WTC11 (cell line): ENCODE measurements around the gene FCHSD2. TPM values are rescaled to one million over a fixed set of nuclear protein-coding genes. Genes with fewer than 3 reads are reported as not detected.

Source experiments
- ATAC-seq: fragments of 200-7000 bp; cut with Tn5 transposase; 2 replicates; pipeline ENCODE4 v1.10.0; 2021; ENCODE audit warnings: mild to moderate bottlenecking, moderate library complexity
- CTCF ChIA-PET: fragments of 300-600 bp; sonication (Branson Sonifier 250); formaldehyde crosslinking; loops from one replicate; lab custom pipeline; 2021; ENCODE audit warnings: antibody characterized with exemption; lab: Charles Lee
- POLR2A ChIA-PET: fragments of 350-600 bp; sonication (Branson Sonifier 250); formaldehyde crosslinking; loops from one replicate; lab custom pipeline; 2021; ENCODE audit warnings: antibody characterized with exemption; lab: Charles Lee
- DNase-seq: peaks from one replicate; pipeline ENCODE4 v3.0.0; 2021; ENCODE audit warnings: low spot score
- H3K27ac Mint-ChIP-seq: 2 replicates; pipeline ENCODE4 v1.8.0; 2021; ENCODE audit warnings: mixed read lengths
- H3K27me3 Mint-ChIP-seq: 2 replicates; pipeline ENCODE4 v1.8.0; 2021; ENCODE audit warnings: low read depth, mild to moderate bottlenecking, moderate library complexity, mixed read lengths
- H3K36me3 Mint-ChIP-seq: 2 replicates; pipeline ENCODE4 v1.8.0; 2021; ENCODE audit warnings: mixed read lengths
- H3K4me1 Mint-ChIP-seq: 2 replicates; pipeline ENCODE4 v1.8.0; 2022; ENCODE audit warnings: mixed read lengths
- H3K4me3 Mint-ChIP-seq: 2 replicates; pipeline ENCODE4 v1.8.0; 2021; ENCODE audit warnings: mild to moderate bottlenecking, moderate library complexity, mixed read lengths
- H3K9me3 Mint-ChIP-seq: 2 replicates; pipeline ENCODE4 v1.8.0; 2021; ENCODE audit warnings: mixed read lengths
- CBFB ChIP-seq: sonication (generic); formaldehyde crosslinking; IDR thresholded peaks from 2 replicates; pipeline ENCODE4 v1.8.1; 2022; ENCODE audit warnings: mild to moderate bottlenecking, low read depth, missing genetic modification reagents
- JUN ChIP-seq: sonication (generic); formaldehyde crosslinking; IDR thresholded peaks from 2 replicates; pipeline ENCODE4 v1.8.0; 2023; ENCODE audit warnings: mild to moderate bottlenecking, missing genetic modification reagents
- MXD4 ChIP-seq: fragments of 250-450 bp; sonication (Bioruptor Pico); IDR thresholded peaks from 2 replicates; pipeline ENCODE4 v1.8.0; 2021; ENCODE audit warnings: mild to moderate bottlenecking, moderate library complexity, borderline replicate concordance
- NFE2L1 ChIP-seq: sonication (generic); formaldehyde crosslinking; IDR thresholded peaks from 2 replicates; pipeline ENCODE4 v1.8.1; 2023; ENCODE audit warnings: missing genetic modification reagents
- NFYB ChIP-seq: sonication (generic); formaldehyde crosslinking; conservative IDR thresholded peaks from 2 replicates; pipeline ENCODE4 v1.8.0; 2022; ENCODE audit warnings: low read depth, missing genetic modification reagents
- NR2C2 ChIP-seq: sonication (generic); formaldehyde crosslinking; IDR thresholded peaks from 2 replicates; pipeline ENCODE4 v1.8.0; 2022; ENCODE audit warnings: mild to moderate bottlenecking, missing genetic modification reagents
- RELA ChIP-seq: sonication (generic); formaldehyde crosslinking; IDR thresholded peaks from 2 replicates; pipeline ENCODE4 v1.8.1; 2022; ENCODE audit warnings: missing genetic modification reagents, mild to moderate bottlenecking, borderline replicate concordance
- SP1 ChIP-seq: sonication (generic); formaldehyde crosslinking; conservative IDR thresholded peaks from 2 replicates; pipeline ENCODE4 v1.8.1; 2022; ENCODE audit warnings: missing genetic modification reagents
- TP53 ChIP-seq: sonication (generic); formaldehyde crosslinking; IDR thresholded peaks from 2 replicates; pipeline ENCODE4 v1.8.1; 2023; ENCODE audit warnings: mild to moderate bottlenecking, missing genetic modification reagents
- ZNF263 ChIP-seq: sonication (generic); formaldehyde crosslinking; IDR thresholded peaks from 2 replicates; pipeline ENCODE4 v1.8.1; 2022; ENCODE audit warnings: low read depth, mild to moderate bottlenecking, moderate library complexity, missing genetic modification reagents
- ZNF416 ChIP-seq: fragments of 250-450 bp; sonication (Bioruptor Pico); IDR thresholded peaks from 2 replicates; pipeline ENCODE4 v1.9.0; 2021; ENCODE audit warnings: mild to moderate bottlenecking, inconsistent platforms
- total RNA-seq: library from RNA; stranded (reverse); gene quantifications from 3 replicates; pipeline ENCODE4 v1.2.3, GENCODE V29; 2021
- TF ChIP-seq, protein P1 (sequence below): sonication (generic); formaldehyde crosslinking; IDR thresholded peaks from 2 replicates; pipeline ENCODE4 v1.8.1; 2022; ENCODE audit warnings: missing genetic modification reagents, borderline replicate concordance
- TF ChIP-seq, protein P2 (sequence below): fragments of 250-450 bp; sonication (Bioruptor Pico); IDR thresholded peaks from 2 replicates; pipeline ENCODE4 v1.9.0; 2021; ENCODE audit warnings: moderate library complexity, mild to moderate bottlenecking, inconsistent platforms, borderline replicate concordance
- TF ChIP-seq, protein P3 (sequence below): sonication (generic); formaldehyde crosslinking; IDR thresholded peaks from 2 replicates; pipeline ENCODE4 v1.8.1; 2023; ENCODE audit warnings: mild to moderate bottlenecking, missing genetic modification reagents
- TF ChIP-seq, protein P4 (sequence below): sonication (generic); formaldehyde crosslinking; IDR thresholded peaks from 2 replicates; pipeline ENCODE4 v1.8.0; 2022; ENCODE audit warnings: mild to moderate bottlenecking, missing genetic modification reagents
- TF ChIP-seq, protein P5 (sequence below): sonication (generic); formaldehyde crosslinking; IDR thresholded peaks from 2 replicates; pipeline ENCODE4 v1.8.0; 2023; ENCODE audit warnings: missing genetic modification reagents
- TF ChIP-seq, protein P6 (sequence below): sonication (generic); formaldehyde crosslinking; IDR thresholded peaks from 2 replicates; pipeline ENCODE4 v1.8.1; 2022; ENCODE audit warnings: low read depth, mild to moderate bottlenecking, moderate library complexity, missing genetic modification reagents, borderline replicate concordance
- TF ChIP-seq, protein P7 (sequence below): fragments of 250-450 bp; sonication (Bioruptor Pico); IDR thresholded peaks from 2 replicates; pipeline ENCODE4 v1.9.0; 2021; ENCODE audit warnings: mild to moderate bottlenecking, borderline replicate concordance
- TF ChIP-seq, protein P8 (sequence below): fragments of 250-450 bp; sonication (Bioruptor Pico); IDR thresholded peaks from 2 replicates; pipeline ENCODE4 v1.9.0; 2021; ENCODE audit warnings: mild to moderate bottlenecking

FCHSD2 gene
- total RNA-seq, 1 experiment from 2014 or later = 10.1 TPM

DNA sequence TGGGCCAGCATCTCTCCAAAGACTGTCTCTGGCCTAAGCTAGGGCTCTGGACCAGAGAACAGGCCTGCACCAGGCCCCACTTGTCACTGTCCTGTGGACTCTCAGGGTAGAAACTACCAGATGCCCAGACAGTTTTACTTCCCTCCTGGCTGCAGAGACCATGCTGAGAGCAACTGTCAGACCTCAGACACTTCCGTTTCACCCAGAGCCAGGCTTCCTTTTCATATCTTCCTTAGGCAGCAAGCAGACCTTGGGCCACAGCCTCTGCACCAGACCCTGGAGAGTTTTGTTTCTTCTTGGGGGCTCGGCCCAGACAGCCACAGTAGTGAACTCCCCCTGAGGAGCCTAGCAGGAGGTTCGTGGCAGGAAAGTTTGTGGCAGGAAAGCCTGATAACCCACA, 12.1 kb upstream of the FCHSD2 start:
- peaks cover 4% of the 10 kb centered on the region; the same call in 1 of the 2 replicates for H3K9me3 Mint-ChIP-seq
- DNase-seq = no peak
- ATAC-seq = no peak
- no peaks in the 10 kb centered on the region for H3K36me3 Mint-ChIP-seq
- H3K4me1 Mint-ChIP-seq = peaks cover 21% of the 10 kb centered on the region
- TF ChIP-seq NFYB (no peak), NR2C2 (CRISPR knock-in tag) (no peak), MXD4 (CRISPR knock-in tag) (no peak), JUN (CRISPR knock-in tag) (no peak), TP53 (CRISPR knock-in tag) (no peak), CBFB (CRISPR knock-in tag) (no peak), ZNF263 (CRISPR knock-in tag) (no peak), NFE2L1 (no peak), ZNF416 (CRISPR knock-in tag) (no peak), SP1 (CRISPR knock-in tag) (no peak), RELA (CRISPR knock-in tag) (no peak)
- TF ChIP-seq, protein P1, sequence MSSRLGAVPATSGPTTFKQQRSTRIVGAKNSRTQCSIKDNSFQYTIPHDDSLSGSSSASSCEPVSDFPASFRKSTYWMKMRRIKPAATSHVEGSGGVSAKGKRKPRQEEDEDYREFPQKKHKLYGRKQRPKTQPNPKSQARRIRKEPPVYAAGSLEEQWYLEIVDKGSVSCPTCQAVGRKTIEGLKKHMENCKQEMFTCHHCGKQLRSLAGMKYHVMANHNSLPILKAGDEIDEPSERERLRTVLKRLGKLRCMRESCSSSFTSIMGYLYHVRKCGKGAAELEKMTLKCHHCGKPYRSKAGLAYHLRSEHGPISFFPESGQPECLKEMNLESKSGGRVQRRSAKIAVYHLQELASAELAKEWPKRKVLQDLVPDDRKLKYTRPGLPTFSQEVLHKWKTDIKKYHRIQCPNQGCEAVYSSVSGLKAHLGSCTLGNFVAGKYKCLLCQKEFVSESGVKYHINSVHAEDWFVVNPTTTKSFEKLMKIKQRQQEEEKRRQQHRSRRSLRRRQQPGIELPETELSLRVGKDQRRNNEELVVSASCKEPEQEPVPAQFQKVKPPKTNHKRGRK (CRISPR knock-in tag) = no peak
- TF ChIP-seq, protein P2, sequence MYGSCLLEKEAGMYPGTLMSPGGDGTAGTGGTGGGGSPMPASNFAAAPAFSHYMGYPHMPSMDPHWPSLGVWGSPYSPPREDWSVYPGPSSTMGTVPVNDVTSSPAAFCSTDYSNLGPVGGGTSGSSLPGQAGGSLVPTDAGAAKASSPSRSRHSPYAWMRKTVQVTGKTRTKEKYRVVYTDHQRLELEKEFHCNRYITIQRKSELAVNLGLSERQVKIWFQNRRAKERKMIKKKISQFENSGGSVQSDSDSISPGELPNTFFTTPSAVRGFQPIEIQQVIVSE = no peak
- TF ChIP-seq, protein P3, sequence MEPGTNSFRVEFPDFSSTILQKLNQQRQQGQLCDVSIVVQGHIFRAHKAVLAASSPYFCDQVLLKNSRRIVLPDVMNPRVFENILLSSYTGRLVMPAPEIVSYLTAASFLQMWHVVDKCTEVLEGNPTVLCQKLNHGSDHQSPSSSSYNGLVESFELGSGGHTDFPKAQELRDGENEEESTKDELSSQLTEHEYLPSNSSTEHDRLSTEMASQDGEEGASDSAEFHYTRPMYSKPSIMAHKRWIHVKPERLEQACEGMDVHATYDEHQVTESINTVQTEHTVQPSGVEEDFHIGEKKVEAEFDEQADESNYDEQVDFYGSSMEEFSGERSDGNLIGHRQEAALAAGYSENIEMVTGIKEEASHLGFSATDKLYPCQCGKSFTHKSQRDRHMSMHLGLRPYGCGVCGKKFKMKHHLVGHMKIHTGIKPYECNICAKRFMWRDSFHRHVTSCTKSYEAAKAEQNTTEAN (CRISPR knock-in tag) = no peak
- TF ChIP-seq, protein P4, sequence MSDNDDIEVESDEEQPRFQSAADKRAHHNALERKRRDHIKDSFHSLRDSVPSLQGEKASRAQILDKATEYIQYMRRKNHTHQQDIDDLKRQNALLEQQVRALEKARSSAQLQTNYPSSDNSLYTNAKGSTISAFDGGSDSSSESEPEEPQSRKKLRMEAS (CRISPR knock-in tag) = no peak
- TF ChIP-seq, protein P5, sequence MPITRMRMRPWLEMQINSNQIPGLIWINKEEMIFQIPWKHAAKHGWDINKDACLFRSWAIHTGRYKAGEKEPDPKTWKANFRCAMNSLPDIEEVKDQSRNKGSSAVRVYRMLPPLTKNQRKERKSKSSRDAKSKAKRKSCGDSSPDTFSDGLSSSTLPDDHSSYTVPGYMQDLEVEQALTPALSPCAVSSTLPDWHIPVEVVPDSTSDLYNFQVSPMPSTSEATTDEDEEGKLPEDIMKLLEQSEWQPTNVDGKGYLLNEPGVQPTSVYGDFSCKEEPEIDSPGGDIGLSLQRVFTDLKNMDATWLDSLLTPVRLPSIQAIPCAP (CRISPR knock-in tag) = no peak
- TF ChIP-seq, protein P6, sequence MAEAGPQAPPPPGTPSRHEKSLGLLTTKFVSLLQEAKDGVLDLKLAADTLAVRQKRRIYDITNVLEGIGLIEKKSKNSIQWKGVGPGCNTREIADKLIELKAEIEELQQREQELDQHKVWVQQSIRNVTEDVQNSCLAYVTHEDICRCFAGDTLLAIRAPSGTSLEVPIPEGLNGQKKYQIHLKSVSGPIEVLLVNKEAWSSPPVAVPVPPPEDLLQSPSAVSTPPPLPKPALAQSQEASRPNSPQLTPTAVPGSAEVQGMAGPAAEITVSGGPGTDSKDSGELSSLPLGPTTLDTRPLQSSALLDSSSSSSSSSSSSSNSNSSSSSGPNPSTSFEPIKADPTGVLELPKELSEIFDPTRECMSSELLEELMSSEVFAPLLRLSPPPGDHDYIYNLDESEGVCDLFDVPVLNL = no peak
- TF ChIP-seq, protein P7, sequence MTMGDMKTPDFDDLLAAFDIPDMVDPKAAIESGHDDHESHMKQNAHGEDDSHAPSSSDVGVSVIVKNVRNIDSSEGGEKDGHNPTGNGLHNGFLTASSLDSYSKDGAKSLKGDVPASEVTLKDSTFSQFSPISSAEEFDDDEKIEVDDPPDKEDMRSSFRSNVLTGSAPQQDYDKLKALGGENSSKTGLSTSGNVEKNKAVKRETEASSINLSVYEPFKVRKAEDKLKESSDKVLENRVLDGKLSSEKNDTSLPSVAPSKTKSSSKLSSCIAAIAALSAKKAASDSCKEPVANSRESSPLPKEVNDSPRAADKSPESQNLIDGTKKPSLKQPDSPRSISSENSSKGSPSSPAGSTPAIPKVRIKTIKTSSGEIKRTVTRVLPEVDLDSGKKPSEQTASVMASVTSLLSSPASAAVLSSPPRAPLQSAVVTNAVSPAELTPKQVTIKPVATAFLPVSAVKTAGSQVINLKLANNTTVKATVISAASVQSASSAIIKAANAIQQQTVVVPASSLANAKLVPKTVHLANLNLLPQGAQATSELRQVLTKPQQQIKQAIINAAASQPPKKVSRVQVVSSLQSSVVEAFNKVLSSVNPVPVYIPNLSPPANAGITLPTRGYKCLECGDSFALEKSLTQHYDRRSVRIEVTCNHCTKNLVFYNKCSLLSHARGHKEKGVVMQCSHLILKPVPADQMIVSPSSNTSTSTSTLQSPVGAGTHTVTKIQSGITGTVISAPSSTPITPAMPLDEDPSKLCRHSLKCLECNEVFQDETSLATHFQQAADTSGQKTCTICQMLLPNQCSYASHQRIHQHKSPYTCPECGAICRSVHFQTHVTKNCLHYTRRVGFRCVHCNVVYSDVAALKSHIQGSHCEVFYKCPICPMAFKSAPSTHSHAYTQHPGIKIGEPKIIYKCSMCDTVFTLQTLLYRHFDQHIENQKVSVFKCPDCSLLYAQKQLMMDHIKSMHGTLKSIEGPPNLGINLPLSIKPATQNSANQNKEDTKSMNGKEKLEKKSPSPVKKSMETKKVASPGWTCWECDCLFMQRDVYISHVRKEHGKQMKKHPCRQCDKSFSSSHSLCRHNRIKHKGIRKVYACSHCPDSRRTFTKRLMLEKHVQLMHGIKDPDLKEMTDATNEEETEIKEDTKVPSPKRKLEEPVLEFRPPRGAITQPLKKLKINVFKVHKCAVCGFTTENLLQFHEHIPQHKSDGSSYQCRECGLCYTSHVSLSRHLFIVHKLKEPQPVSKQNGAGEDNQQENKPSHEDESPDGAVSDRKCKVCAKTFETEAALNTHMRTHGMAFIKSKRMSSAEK (CRISPR knock-in tag) = no peak
- TF ChIP-seq, protein P8, sequence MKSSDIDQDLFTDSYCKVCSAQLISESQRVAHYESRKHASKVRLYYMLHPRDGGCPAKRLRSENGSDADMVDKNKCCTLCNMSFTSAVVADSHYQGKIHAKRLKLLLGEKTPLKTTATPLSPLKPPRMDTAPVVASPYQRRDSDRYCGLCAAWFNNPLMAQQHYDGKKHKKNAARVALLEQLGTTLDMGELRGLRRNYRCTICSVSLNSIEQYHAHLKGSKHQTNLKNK (CRISPR knock-in tag) = no peak
- H3K27ac Mint-ChIP-seq = no peak overlapping the region
- CTCF ChIA-PET = no interaction called here
- no peaks in the 10 kb centered on the region; the same call in 1 of the 2 replicates for H3K27me3 Mint-ChIP-seq
- POLR2A ChIA-PET = no interaction called here
- H3K4me3 Mint-ChIP-seq = no peak overlapping the region
